ENCODE results near the gene LRMDA. TPM values are rescaled to one million over a fixed set of nuclear protein-coding genes. Genes with fewer than 3 reads are reported as not detected.

Gene LRMDA
- total and polyA plus RNA-seq, 4 donors = 12.1 to 40.8 (median 21.6) TPM

GRCh38 chr10:76563286-76563685 lies 1131.9 kb downstream of the LRMDA start:
- peaks cover 0 to 26% (median 8%) of the 10 kb centered on the region in 5 donors for H3K4me1 ChIP-seq (ENCODE audit: control insufficient read depth in 5 of 5, insufficient read depth in 5 of 5, low read length in 5 of 5)
- H3K36me3 ChIP-seq (ENCODE audit: control insufficient read depth in 4 of 4, insufficient read depth in 4 of 4, low read length in 4 of 4) = peaks cover 0 to 1% (median 0%) of the 10 kb centered on the region in 4 donors
- H3K9ac ChIP-seq (ENCODE audit: insufficient read depth in 1 of 2, low read length in 2 of 2) = no peak overlapping the region
- no peak for TF ChIP-seq CTCF (IDR thresholded peaks at IDR 0.05; ENCODE audit: control extremely low read depth, extremely low read depth)
- DNase-seq = no peak
- no peaks in the 10 kb centered on the region for H3K9me3 ChIP-seq (ENCODE audit: control insufficient read depth in 4 of 4, insufficient read depth in 3 of 4, low read length in 3 of 4)
- no peak overlapping the region for H3K4me3 ChIP-seq
- H3K27ac ChIP-seq (ENCODE audit: low read depth in 1 of 2, low read length in 1 of 2) = no peak overlapping the region
- no peak for ATAC-seq (ENCODE audit: insufficient read depth, low FRiP score)
- H3K27me3 ChIP-seq (ENCODE audit: control insufficient read depth in 3 of 3, insufficient read depth in 3 of 3, low read length in 2 of 3) = no peaks in the 10 kb centered on the region

- Histone ChIP-seq H3K9ac (ENCODE audit: insufficient read depth in 1 of 2, low read length in 2 of 2) (no peak overlapping the region), H3K9me3 (ENCODE audit: control insufficient read depth in 4 of 4, insufficient read depth in 3 of 4, low read length in 3 of 4) (peaks cover 0 to under 1% (median 0%) of the 10 kb centered on the region in 4 donors), H3K36me3 (ENCODE audit: control insufficient read depth in 4 of 4, insufficient read depth in 4 of 4, low read length in 4 of 4) (no peaks in the 10 kb centered on the region), H3K4me1 (ENCODE audit: control insufficient read depth in 5 of 5, insufficient read depth in 5 of 5, low read length in 5 of 5) (no peaks in the 10 kb centered on the region), H3K27me3 (ENCODE audit: control insufficient read depth in 3 of 3, insufficient read depth in 3 of 3, low read length in 2 of 3) (no peaks in the 10 kb centered on the region), H3K27ac (ENCODE audit: low read depth in 1 of 2, low read length in 1 of 2) (no peak overlapping the region), H3K4me3 (no peak overlapping the region)
- no peak for DNase-seq
- 87 to 97% methylated on average over 1 of the region's 1 CpG for WGBS, 2 donors
- ATAC-seq (ENCODE audit: insufficient read depth, low FRiP score) = no peak
- no peak for TF ChIP-seq CTCF (IDR thresholded peaks at IDR 0.05; ENCODE audit: control extremely low read depth, extremely low read depth)
Observed at GRCh38 chr10:76572021-76572420, 1140.6 kb downstream of the LRMDA start.

- 49 to 81% methylated on average over 4 of the region's 4 CpGs for WGBS, 2 donors
- no peaks in the 10 kb centered on the region for H3K27me3 ChIP-seq (ENCODE audit: control insufficient read depth in 3 of 3, insufficient read depth in 3 of 3, low read length in 2 of 3)
- no peak for DNase-seq
- H3K27ac ChIP-seq (ENCODE audit: low read depth in 1 of 2, low read length in 1 of 2) = peak overlapping the region in 1 of 2 donors; percentile 73
- H3K9me3 ChIP-seq (ENCODE audit: control insufficient read depth in 4 of 4, insufficient read depth in 3 of 4, low read length in 3 of 4) = peaks cover 0 to 5% (median 1%) of the 10 kb centered on the region in 4 donors
- no peak for TF ChIP-seq CTCF (IDR thresholded peaks at IDR 0.05; ENCODE audit: control extremely low read depth, extremely low read depth)
- no peak for ATAC-seq (ENCODE audit: insufficient read depth, low FRiP score)
- no peak overlapping the region for H3K9ac ChIP-seq (ENCODE audit: insufficient read depth in 1 of 2, low read length in 2 of 2)
- peaks cover 0 to 9% (median 4%) of the 10 kb centered on the region in 5 donors for H3K4me1 ChIP-seq (ENCODE audit: control insufficient read depth in 5 of 5, insufficient read depth in 5 of 5, low read length in 5 of 5)
- no peaks in the 10 kb centered on the region for H3K36me3 ChIP-seq (ENCODE audit: control insufficient read depth in 4 of 4, insufficient read depth in 4 of 4, low read length in 4 of 4)
- H3K4me3 ChIP-seq = no peak overlapping the region
Observed at GRCh38 chr10:76576276-76576962, 1145.0 kb downstream of the LRMDA start.

Data from lung (tissue), 12 donors.